Left cardiac atrium (tissue), 4 donors: ENCODE results near the gene BLID. TPM values are rescaled to one million over a fixed set of nuclear protein-coding genes. Genes with fewer than 3 reads are reported as not detected.

Experiments
- ATAC-seq, 2 donors: fragments of 200-7000 bp; cut with Tn5 transposase; one replicate each; pipeline ENCODE4 v1.9.1; 2020; ENCODE audit warnings: mild to moderate bottlenecking in 2 of 2, moderate library complexity in 2 of 2
- DNase-seq: peaks from one replicate; pipeline ENCODE4 v3.0.0-alpha.2; 2020
- intact Hi-C, 2 donors: fragments of 100-400 bp; cut with DNase I; formaldehyde crosslinking; loops; one replicate each; pipeline versions ENCODE4 v1.14.1 to v1.15.1; 2022 to 2023
- total RNA-seq, 2 donors: library from RNA; stranded (reverse); fragmentation: NEBNext Ultra II Directional; extraction: Animal tissue kit (Norgen Biotek cat#: 25700); gene quantifications; one replicate each; pipeline ENCODE4 v1.2.1, GENCODE V29; 2021
- donor health status: DM: no; HTN: yes; CAD: no.
- donor health status: DM: no; HTN: yes; CAD: no; lungs with severe emphysema.
- donor health status: DM: yes; HTN: yes; CAD: no.
- donor health status: Dilated cardiomyopathy.

The BLID gene
- total RNA-seq, 2 donors from 2014 or later: 0.35 to 0.68 TPM

- ATAC-seq (no peak), DNase-seq (no peak)
- intact Hi-C loops: no loop called here
Measured at GRCh38 chr11:122096272-122097112, 19.5 kb downstream of the BLID start.

GRCh38 chr11:122095681-122096262 is 20.2 kb downstream of the BLID start:
- intact Hi-C loops: no loop called here
- ATAC-seq (no peak), DNase-seq (no peak)

GRCh38 chr11:122094836-122095235 is 21.2 kb downstream of the BLID start:
- ATAC-seq: no peak

GRCh38 chr11:122093731-122094275 is 22.2 kb downstream of the BLID start:
- peak in 1 of 2 donors; percentile 72 for ATAC-seq
- DNase-seq: no peak
- intact Hi-C loops: no loop called here

More at GRCh38 chr11:122094836-122095235, 21.2 kb downstream of the BLID start:
- DNase-seq: no peak
- intact Hi-C loops: no loop called here

GRCh38 chr11:122091835-122092234 is 24.2 kb downstream of the BLID start:
- intact Hi-C loops: no loop called here
- DNase-seq: no peak

GRCh38 chr11:122089111-122089510 is 26.9 kb downstream of the BLID start:
- intact Hi-C loops: no loop called here
- ATAC-seq (peak in 1 of 2 donors; percentile 54), DNase-seq (no peak)

More at GRCh38 chr11:122091835-122092234, 24.2 kb downstream of the BLID start:
- no peak for ATAC-seq

- ATAC-seq: no peak
- no peak for DNase-seq
- intact Hi-C loops: no loop called here
Measured at GRCh38 chr11:122085712-122086111, 30.3 kb downstream of the BLID start.

GRCh38 chr11:122085264-122085663 is 30.8 kb downstream of the BLID start:
- ATAC-seq (peak; percentile 67 to 76), DNase-seq (no peak)
- intact Hi-C loops: no loop called here

- DNase-seq (no peak), ATAC-seq (no peak)
- intact Hi-C loops: no loop called here
Measured at GRCh38 chr11:122082205-122082604, 33.8 kb downstream of the BLID start.

- intact Hi-C loops: no loop called here
- no peak for DNase-seq
- ATAC-seq: no peak
Measured at GRCh38 chr11:122081073-122081472, 34.9 kb downstream of the BLID start.

- ATAC-seq (no peak), DNase-seq (no peak)
- intact Hi-C loops: no loop called here
Measured at GRCh38 chr11:122077459-122077858, 38.6 kb downstream of the BLID start.

- ATAC-seq: no peak
- DNase-seq: no peak
- intact Hi-C loops: no loop called here
Measured at GRCh38 chr11:122076512-122077120, 39.4 kb downstream of the BLID start.

GRCh38 chr11:122075016-122075415 is 41.0 kb downstream of the BLID start:
- no peak for DNase-seq
- intact Hi-C loops: no loop called here
- no peak for ATAC-seq

GRCh38 chr11:122074022-122074421 is 42.0 kb downstream of the BLID start:
- intact Hi-C loops: no loop called here
- no peak for ATAC-seq
- no peak for DNase-seq

GRCh38 chr11:122071709-122072202 is 44.3 kb downstream of the BLID start:
- ATAC-seq (no peak), DNase-seq (no peak)
- intact Hi-C loops: no loop called here

GRCh38 chr11:122069707-122070360 is 46.2 kb downstream of the BLID start:
- intact Hi-C loops: no loop called here
- DNase-seq: peak; percentile 68

GRCh38 chr11:122068837-122069236 is 47.2 kb downstream of the BLID start:
- DNase-seq (no peak), ATAC-seq (no peak)
- intact Hi-C loops: no loop called here

More at GRCh38 chr11:122069707-122070360, 46.2 kb downstream of the BLID start:
- peak in 1 of 2 donors; percentile 57 for ATAC-seq

GRCh38 chr11:122068141-122068540 is 47.9 kb downstream of the BLID start:
- ATAC-seq: no peak
- DNase-seq: no peak

More at GRCh38 chr11:122068141-122068540, 47.9 kb downstream of the BLID start:
- intact Hi-C loops: no loop called here
